GM19351 (cell line): Measurements from ENCODE around the gene ZNF8.
"Not testable (repeated sequence)": the region's sequence is repeated elsewhere in the genome, so short reads cannot be mapped to it uniquely, and the experiment has no call there.

Source experiments
- ATAC-seq: cut with Tn5 transposase; IDR thresholded peaks from one replicate; pipeline ENCODE4 v1.9.1; 2021; ENCODE audit warnings: mild to moderate bottlenecking, moderate library complexity; ENCODE audit not compliant: unreplicated experiment

ZNF8 gene

GRCh38 chr19:58278541-58279041 is at the start of gene ZNF8:
TSS of gene ZNF8 (plus strand) at chr19:58278955. CDS start at chr19:58279082, 127 bp downstream.
- peak; percentile 93 for ATAC-seq

DNA sequence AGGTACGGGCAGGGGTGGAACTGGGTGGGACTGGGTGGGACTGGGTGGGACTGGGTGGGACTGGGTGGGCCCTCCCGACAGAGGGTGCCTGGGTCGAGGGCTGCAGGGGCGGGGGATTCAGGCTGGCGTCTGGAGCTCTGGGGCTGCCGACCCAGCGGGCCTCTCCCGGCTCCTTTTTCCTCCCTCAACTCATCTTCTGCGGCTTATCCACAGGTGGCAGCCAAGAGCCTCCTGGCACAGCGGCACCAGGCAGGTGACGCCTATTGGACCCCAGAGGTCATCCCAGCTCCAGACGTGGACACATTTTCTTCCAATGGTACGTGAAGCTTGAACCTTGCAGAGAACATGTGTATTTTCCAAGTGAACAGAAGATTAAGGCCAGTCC is 49.5 kb upstream of the ZNF8 start:
- no peak for ATAC-seq

DNA sequence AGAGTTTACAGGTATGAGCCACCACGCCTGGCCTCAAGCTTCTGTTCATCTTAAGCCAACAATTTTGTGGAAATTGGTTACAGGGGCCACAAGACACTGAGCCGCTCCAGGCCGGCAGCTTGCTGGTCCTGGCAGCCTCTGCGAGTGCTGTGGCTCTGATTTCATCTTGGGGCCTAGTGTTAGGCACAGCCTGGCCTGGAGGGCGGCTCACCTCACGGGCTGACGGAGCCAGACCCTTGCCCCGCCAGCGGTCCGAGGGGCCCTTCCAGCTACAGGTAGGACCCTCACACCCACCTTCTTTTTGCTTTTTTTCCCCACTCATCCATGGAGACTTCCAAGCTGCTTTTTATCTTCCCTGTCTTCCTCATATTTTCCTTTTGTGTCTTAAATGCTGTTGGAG is 41.4 kb upstream of the ZNF8 start:
- ATAC-seq, result no peak

DNA sequence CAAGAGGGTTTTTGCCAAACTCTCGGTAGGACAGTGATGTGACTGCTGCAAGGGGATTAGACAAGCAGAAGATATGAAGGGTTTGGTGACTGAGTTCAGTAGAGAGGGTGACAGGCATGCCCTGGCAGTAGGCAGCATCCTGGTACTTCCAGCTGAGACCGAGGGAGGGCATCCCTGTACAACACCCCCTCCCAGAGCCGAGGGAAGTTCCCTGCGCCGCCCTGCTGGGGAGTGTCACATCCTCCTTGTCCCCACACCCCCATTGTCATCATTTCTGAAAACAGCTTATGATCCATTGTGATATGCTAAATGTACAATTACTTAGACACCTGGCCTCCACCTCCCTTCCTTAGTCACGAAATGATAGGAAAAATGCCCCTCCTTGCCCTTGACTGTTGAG is 35.4 kb upstream of the ZNF8 start:
- no peak for ATAC-seq

GRCh38 chr19:58248886-58249285 is 29.9 kb upstream of the ZNF8 start:
- ATAC-seq, result no peak

GRCh38 chr19:58252102-58252685 is 26.6 kb upstream of the ZNF8 start:
- ATAC-seq, result no peak

- ATAC-seq, result not testable (repeated sequence)
Observed at GRCh38 chr19:58258259-58258658, 20.5 kb upstream of the ZNF8 start.

GRCh38 chr19:58261600-58261967 is 17.2 kb upstream of the ZNF8 start:
- no peak for ATAC-seq

- no peak for ATAC-seq
Observed at GRCh38 chr19:58261968-58262921, 16.5 kb upstream of the ZNF8 start.

GRCh38 chr19:58262922-58263296 is 15.8 kb upstream of the ZNF8 start:
- ATAC-seq, result no peak

DNA sequence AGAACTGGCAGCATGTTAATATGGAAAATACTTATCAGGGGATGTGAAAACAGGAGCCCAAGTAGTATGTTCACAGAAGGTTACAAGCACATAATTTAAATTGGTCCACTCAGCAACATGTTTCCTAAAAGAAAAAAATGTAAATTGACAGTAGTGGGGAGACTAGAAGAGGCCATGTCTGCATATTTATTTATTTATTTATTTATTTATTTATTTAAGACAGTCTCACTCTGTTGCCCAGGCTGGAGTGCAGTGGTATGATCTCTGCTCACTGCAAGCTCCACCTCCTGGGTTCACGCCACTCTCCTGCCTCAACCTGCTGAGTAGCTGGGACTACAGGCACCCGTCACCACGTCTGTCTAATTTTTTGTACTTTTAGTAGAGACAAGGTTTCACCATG is 13.7 kb upstream of the ZNF8 start:
- no peak for ATAC-seq

DNA sequence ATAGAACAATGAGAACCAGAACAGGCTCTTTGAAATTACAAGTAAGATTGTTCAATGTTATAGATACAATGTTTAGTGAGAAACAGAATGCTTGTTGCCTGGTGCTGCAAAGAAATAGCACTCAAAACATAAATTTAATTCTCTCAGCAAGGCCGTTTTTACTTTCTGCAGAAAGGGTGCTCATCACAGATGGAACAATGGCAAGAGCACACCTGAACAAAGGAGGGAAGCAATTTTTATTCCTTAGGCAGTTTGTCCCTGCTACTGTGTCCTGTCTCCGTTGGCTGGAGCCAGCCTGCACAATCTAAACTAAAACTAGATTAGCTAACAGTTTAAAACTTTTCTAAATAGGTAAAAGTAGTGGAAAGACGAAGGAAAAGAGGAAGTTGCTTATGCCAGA is 10.4 kb upstream of the ZNF8 start:
- no peak for ATAC-seq

DNA sequence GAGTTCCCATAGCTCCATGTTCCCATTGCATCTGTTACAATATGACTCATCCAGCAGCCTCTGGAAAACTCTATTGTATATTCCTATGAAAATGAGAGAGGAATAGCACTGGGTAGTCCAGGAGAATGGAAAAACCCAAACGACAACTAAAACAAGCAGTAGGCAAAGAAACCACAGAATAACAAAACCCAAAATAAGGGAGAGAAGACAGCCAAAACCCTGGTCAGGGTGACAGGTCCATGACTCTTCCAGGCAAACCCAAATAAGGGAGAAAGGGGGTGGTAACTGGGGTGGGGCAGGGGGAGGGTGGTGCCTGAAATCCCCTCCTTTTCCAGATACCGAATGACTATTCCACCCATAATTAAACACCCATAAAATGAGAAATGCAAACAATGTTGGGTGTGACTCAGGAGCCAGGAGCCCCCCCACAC is 4.0 kb upstream of the ZNF8 start:
- ATAC-seq, result no peak

DNA sequence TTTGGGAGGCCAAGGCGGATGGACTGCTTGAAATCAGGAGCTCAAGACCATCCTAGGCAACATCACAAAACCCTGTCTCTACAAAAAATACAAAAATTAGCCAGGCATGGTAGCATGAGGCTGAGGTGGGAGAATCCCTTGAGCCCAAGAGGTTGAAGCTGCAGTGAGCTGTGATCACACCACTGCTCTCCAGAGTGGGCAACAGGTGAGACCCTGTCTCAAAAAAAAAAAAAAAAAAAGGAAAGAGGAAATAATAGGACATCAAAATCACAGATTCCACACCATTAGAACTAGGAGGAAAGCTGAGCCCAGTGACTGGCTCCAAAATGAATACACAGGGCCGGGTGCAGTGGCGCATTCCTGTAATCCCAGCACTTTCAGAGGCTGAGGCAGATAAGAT is 3.2 kb upstream of the ZNF8 start:
- no peak for ATAC-seq

- ATAC-seq, result no peak
Observed at GRCh38 chr19:58277197-58277596, 1.6 kb upstream of the ZNF8 start.

DNA sequence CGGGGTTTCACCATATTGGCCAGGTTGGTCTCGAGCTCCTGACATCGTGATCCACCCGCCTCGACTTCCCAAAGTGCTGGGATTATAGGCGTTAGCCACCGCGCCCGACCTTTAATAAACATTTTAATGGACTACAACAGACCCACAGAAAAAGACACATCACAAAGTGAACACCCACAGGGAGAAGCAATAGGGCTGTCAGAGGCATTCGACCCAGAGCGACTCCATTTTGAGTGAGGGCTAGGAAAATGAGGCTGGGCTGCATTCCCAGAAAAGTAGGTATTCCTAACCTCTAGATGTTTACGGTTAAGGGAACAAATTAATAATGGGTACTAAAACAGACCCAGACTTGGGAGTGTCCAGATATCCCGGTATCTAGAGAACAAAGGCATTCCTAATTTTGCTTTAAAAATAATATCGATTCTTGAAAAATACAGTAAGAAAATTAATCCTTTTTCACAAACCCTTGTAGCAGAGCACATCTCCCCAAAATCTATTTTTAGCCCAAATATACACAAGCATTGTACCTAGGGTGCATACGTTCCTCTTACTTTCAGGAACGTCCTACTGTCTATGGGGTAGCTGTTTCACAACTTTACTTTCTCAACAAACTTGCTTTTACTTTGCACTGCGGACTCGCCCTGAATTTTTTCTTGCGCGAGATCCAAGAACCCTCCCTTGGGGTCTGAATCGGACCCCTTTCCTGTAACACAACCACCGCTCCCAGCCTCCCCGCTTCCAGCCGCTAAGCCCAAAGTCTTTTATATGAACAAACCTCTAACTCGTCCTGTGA is 811 bp upstream of the ZNF8 start:
- ATAC-seq, result peak; percentile 8

- peak; percentile 26 for ATAC-seq
Observed at GRCh38 chr19:58279042-58279924, 528 bp downstream of the ZNF8 start.

- no peak for ATAC-seq
Observed at GRCh38 chr19:58279925-58280316, 1.2 kb downstream of the ZNF8 start.

DNA sequence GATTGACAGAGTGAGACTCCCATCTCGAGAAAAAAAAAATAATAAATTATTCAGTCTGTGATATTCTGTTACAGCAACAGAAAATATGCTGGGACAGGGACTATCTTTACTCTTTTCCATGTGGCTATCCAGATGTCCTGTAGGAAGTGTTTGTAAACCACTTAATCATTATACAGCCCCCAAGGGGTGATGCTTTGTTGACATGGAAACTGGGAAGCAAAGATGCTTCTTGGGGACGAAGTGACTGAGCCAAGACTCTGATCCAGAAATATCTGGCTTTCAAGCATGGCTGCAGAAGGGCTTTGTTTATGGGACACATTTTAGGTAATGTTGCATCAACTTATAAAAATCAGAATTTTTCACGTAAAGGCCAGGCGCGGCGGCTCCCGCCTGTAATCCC is 5.4 kb downstream of the ZNF8 start:
- no peak for ATAC-seq

- no peak for ATAC-seq
Observed at GRCh38 chr19:58291943-58292342, 13.2 kb downstream of the ZNF8 start.
